GM12873 (cell line): Measurements from ENCODE around the gene TMCC1.

Source experiments
- TF ChIP-seq, protein P1 (sequence below): IDR thresholded peaks from 2 replicates; pipeline ENCODE4 v1.5.1; 2012; ENCODE audit warnings: low read depth, mild to moderate bottlenecking, moderate library complexity, low read length, control low read depth; ENCODE audit not compliant: insufficient read depth; ENCODE audit errors: missing control alignments

TMCC1 gene

DNA sequence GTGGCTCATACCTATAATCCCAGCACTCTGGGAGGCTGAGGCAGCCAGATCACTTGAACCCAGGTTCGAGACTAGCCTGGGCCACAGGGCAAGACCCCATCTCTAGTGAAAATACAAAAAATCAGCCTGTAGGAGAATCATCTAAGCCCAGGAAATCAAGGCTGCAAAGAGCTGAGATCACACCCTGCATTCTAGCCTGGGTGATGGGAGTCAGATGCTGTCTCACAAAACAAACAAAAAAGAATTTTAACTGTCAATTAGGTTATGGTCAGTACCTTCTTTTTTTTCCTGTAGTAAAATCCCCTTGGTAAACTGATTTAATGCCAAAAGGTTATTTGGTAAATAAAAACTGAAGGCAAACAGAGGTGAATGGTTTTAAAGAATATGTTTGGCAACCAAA lies 29.0 kb downstream of the TMCC1 start:
- TF ChIP-seq, protein P1, sequence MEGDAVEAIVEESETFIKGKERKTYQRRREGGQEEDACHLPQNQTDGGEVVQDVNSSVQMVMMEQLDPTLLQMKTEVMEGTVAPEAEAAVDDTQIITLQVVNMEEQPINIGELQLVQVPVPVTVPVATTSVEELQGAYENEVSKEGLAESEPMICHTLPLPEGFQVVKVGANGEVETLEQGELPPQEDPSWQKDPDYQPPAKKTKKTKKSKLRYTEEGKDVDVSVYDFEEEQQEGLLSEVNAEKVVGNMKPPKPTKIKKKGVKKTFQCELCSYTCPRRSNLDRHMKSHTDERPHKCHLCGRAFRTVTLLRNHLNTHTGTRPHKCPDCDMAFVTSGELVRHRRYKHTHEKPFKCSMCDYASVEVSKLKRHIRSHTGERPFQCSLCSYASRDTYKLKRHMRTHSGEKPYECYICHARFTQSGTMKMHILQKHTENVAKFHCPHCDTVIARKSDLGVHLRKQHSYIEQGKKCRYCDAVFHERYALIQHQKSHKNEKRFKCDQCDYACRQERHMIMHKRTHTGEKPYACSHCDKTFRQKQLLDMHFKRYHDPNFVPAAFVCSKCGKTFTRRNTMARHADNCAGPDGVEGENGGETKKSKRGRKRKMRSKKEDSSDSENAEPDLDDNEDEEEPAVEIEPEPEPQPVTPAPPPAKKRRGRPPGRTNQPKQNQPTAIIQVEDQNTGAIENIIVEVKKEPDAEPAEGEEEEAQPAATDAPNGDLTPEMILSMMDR: no peak

DNA sequence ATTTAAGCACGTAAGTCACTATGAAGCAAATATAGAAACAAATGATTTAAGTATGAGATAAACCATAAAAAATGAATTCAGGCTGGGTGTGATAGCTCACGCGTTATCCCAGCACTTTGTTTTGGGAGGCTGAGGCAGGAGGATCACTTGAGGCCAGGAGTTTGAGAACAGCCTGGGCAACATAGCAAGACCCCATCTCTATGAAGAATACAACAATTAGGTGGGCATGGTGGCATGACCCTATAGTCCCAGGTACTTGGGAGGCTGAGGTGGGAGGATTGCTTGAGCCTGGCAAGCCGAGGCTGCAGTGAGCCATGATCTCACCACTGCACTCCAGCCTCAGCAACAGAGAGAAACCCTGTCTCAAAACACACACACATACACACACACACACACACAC lies 34.2 kb downstream of the TMCC1 start:
- TF ChIP-seq, protein P1: no peak

DNA sequence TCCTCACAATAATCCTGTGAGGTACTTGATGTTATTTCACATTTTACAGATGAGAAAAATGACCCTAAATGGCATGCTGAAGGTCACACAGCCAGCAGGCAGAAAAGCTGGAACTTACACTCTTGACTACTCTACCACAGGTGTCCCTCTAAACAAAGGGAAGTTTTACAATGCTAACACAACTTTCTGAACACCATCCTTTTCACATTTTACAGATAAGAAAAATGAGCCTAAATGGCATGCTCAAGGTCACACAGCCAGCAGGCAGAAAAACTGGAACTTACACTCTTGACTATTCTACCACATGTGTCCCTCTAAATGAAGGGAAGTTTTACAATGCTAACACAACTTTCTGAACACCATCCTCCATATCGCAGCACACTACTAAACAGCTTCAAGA lies 35.6 kb downstream of the TMCC1 start:
- TF ChIP-seq, protein P1: no peak

DNA sequence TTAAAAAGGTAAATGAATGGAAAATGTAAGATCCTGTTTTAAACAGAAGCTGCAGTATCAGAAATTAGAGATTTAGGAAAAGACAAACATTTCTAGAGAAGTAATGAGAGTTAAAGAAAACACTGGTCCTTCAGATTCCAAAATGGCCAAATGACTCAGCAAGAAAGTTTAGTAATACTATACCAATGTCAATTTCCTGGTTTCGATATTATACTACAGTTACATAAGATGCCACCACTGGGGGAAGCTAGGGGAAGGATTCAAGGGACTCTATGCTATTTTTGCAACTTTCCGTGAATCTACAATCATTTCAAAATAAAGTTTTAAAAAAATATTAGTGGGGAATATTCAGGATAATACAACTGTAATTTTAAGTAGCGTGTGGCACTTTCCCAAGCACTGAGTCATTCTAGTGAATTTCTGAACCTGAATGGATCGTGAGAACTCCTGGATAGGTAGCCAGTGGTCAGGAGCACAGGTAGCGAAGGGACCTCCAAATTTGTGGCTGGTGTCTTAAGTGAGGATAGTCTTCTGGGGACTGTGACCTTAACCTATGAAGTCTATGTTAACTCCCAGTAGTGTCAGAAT lies 37.6 kb downstream of the TMCC1 start:
- TF ChIP-seq, protein P1: no peak

DNA sequence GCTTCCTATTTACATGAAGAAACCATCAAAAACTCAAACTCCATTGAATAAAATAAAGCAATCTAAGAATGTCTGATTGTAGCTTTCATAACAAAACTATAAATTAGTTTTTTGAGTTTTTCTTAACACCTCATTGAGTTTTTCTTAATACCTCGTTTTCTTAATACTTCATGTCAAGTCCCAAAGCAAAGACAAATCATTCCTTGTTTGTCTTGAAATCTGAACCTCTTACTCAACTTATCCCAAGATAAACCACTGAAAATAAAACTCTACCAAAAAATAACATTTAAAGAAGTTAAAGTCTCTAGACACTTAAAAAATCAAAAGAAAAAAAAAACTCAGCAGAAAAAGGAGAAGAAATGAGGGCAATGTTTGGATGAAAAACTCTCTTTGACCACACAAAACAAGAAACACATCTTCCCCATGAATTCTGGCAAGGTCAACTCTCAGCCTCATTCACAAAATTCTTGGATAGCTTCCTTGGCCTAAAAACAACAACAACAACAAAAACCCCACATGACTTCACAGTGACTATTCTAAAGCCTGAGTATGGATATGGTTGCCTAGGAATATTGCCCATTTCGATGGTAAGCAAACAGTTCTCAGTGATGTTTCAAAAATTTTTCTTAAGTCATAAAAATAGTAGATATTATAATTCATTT lies 38.2 kb downstream of the TMCC1 start:
- TF ChIP-seq, protein P1: no peak

DNA sequence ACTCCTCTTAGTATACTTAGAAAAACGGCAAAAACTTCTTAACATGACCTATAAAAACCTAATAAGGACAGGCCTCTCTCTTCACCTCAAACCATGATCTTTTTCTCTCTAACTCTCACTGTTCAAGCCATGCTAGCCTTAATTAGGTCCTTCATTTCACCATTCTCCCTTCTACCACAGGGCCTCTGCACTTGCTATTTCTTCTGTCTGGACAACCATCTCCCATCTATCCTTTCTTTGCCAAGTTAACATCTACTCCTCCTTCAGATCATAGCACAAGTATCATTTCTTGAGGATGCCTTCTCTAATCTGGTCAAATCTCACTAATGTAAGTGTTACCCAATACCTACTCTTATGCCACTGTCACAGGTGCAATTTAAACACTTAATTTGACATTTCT lies 39.1 kb downstream of the TMCC1 start:
- TF ChIP-seq, protein P1: no peak

DNA sequence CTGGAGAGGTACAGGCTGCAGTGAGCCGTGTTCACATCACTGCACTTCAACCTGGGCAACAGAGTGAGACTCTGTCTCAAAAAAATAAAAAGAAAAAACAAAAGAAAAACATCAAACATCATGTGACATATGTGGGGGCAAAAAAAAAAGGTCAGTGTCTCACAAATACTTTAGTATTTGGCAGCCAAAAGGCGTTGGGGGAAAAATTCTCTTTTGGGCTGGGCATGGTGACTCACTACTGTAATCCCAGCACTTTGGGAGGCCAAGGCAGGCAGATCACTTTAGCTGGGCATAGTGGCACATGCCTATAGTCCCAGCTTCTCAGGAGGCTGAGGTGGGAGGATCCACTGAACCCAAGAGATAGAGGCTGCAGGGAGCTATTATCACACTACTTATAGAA lies 47.6 kb downstream of the TMCC1 start:
- TF ChIP-seq, protein P1: no peak
